GM19452 (cell line): ENCODE measurements around the gene PDE2A.

Experiments
- ATAC-seq: cut with Tn5 transposase; IDR thresholded peaks from one replicate; pipeline ENCODE4 v1.9.1; 2021; ENCODE audit not compliant: unreplicated experiment

The PDE2A gene

DNA sequence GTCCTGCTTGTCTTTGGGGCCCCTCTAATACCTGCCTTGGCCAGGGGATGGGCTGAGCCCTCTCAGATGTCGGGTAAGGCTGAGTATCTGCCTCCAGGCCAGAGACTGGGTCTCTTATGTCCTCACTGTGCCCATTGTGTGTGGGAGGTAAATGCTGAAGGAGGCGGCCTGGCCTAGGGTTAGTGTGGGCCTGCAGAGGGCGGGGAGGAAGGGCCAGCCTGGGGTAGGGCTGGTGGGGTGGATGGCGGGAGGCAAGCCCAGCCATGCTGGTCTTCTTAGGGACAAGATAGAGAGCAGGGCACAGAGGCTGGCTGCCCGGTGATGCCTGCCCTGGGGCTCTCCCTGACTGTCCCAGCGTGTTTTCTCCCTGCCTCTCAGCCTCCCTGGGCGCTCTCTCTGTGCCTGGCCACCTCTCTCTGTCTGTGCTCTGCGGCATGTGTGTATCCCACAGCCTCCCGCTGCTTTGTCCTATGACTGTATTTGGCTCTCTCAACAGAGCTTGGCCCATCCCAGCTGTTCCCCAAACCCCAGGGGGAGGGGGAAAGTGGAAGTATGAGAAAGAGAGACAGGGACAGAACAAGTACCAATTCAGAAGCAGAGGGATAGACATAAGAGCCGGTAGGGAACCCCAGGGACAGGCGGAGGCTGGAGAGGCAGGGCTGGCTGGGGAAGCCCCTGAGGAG lies 57.0 kb downstream of the PDE2A start:
- ATAC-seq: no peak

DNA sequence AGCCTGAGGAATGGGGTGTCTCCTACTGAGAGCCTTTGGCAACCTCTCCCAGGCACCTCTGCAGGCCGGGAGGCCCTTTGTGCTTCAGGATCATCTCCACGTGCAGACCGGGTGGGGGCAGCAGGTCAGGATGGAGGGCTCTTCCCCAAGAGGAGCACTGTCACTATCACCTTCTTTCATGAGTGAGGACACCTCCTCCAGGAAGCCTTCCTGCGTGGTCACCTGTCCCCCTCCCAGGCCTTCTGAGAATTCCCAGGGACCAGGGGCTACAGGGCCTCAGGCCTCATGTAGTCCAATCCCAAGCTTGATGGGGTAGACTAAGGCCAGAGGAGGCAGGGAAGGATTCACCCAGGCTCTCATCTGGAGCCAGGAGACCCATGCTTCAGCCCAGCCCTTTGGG lies 57.6 kb downstream of the PDE2A start:
- no peak for ATAC-seq

DNA sequence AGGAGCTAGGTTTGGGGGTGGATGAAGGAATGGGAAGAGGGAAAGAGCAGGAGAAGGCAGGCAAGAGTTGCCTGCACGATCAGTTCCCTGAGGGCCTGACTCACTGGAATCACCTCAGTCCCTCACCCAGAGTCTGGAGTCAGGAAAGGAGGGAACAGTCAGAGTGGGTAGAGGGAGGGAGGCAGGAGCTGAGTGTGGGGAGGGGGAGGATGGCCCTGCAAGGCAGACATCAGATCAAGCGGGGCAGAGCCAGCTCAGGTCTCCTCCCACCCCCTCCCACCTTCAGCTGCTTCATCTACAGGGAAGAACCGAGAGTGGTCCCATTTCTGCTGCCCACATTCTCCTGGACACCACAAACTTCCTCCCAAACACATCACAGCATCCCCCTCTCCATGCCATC lies 58.9 kb downstream of the PDE2A start:
- no peak for ATAC-seq

DNA sequence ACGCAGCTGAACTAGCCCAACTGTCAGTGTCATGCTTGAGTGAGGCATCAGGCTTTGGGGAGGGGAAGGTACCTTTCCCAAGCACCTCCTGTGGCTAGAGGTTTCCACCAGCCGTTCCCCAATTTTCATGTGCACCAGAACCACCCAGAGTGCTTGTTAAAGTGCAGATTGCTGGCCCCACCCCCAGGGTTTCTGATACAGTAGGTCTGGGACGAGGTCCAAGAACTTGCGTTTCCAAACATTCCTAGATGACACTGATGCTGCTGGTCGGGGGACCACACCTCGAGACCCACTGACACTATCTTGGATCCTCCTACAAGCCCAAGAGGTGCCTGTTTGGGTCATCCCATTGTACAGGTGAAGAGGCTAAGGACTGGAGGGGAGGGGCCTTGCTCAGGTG lies 59.8 kb downstream of the PDE2A start:
- ATAC-seq: no peak

DNA sequence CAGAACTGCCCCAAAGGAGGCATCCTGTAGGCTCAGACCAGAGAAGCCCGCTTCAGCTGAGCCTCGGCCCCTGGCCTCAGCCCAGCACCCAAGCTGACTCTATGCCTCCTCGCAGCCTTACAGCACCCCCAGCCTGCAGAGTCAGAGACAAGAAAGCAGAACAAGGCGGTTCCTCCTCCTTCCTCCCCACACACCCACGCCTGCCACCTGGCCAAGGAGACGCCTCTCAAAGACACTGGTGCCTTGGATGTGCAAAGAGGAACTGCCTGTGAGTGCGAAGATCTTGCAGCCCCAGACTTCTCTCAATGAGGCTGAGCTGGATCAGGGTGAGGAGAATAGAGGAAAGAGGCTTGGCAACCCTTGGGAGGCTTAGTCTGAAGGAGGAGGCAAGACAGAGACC lies 60.2 kb downstream of the PDE2A start:
- peak; percentile 69 for ATAC-seq

DNA sequence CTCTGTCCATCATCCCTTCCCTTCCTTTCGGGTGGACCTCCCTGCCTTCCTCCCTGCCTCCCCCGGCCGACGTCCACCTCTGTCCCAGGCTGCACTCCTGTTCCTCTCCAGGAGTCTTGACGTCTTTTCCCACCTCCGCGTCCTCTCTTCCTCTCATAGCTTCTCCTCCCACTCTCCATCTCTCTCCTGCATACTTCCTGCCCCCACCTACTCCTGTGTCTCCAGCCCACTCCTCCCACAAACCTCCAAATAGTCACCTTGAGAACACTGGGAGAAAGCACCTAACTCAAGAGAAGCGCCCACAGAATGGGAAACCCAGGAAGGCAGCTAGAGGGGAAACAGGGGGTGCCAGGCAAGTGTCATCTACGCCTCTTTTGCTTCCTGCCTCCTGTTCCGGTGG lies 60.8 kb downstream of the PDE2A start:
- no peak for ATAC-seq

DNA sequence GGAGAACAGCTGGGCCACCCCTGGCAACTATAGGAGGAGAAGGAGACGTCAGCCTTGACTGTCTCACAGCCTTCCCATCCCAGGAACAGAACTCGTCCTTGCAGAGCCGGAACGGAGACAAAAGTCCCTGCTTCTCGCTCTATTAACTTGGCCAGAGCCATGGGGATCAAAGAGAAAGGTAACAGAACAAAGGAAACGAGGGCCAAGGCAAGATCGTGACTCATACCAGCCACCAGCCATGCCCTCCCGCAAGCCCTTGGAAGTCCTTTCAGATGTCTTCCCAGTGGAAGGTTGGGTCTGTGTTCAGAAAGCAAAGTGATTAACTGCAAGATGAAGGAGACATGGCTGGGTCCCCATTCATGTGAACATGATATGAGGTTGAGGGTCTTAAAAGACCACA lies 64.7 kb downstream of the PDE2A start:
- no peak for ATAC-seq

DNA sequence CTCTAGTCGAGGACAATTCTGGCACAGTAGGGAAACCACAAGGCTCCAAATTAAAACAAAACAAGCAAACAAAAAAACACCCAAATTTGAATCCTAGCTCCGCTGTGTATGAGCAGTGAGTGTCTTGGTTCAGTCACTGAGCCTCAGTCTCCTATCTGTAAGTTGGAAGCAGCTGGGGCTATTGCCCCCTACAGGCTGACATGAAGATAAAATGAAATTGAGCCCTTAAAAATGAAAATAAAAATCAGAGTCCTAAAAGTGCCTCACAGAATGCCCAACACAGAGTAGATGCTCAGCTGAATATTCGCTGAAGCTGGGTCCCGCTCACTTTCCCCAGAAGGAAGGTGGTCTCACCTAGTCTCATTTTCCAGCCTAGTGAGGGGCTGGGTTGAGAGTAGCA lies 65.2 kb downstream of the PDE2A start:
- no peak for ATAC-seq

DNA sequence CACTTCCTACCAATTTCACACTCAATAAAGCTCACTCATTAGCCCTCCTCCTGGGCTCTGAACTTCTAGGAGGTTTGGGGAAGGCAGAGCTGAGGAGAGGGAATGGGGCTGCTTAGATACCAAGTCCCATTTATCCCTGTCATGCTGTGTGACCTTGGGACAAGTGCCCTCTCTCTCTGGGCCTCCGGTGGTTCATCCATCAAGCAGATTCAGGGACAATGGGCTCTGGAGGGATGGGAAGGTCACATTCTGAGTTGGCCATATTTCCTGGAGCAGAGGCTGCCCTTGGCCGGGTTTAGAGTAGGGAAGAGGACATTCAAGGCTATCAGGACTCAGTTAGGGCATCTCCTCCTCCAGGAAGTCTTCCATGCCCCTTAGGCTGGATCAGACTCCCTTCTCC lies 66.7 kb downstream of the PDE2A start:
- ATAC-seq: no peak

DNA sequence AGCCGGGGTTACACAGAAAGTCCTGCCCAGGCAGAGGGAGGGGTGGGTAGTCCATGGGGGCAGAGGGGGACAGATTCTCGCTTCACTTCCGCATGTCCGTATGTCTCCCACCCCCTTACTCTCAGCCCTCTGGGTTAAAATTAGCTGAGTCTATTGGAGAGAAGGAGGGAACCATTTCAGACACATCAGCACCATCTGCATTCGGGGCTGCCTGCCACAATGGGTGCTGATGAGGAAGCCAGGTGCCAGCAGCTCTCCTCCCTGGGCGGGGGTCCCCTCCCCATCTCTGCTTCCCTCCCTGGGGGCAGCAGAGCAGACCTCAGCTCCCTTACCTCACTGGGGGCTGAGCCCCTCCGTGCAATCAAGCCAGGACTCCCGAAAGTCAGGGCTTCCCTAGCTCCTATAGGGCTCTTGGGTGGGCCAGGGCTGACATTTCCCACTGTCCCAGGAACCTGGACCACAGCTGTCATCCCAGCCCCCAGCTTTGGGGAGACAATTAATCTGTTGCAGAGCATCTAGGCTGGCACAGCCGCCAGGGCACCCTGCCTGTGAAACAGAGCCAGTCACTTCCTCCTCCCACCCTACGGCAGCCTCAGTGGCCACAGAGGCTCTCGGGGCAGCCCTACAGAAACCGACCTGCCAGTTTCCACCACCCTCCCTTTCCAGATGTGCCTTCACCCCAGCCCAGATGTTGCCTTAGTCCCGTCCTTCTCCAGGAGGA lies 67.3 kb downstream of the PDE2A start:
- no peak for ATAC-seq

DNA sequence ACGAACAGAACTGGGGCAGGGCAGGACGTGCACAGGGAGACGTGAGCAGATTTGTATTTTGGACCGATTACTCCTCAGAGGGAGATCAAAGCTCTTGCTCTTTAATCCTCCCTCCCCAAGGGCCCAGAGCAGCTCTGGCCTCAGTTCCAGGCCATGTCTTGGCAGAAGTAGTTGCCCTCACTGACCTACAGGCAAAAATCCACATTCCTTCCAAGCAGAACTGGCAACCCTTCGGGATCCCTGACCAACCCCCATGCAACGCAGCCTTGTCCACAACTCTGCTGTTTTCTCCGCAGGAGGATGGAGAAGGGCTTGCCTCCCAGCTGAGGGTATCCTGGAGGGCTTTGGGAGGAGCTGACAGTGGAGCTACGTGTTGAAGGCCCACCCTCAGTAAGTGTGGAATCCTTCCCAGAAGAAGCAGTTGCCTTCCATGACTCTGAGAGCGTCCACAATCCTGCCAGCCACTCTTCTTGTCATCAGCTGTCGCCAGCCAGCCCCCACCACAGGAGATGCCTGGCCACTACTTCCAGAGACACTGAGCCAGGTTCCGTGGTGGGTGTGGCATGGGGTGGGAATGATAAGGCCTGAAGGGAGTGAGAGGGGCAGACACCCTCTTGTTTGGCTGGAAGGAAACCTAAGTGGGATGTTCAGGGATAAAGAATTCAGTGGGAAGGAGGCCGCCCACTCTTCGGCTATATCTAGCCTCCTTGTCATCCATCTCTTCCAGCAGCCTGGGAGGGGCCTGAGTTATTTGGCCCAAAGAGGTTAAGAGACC lies 68.1 kb downstream of the PDE2A start:
- ATAC-seq: no peak

DNA sequence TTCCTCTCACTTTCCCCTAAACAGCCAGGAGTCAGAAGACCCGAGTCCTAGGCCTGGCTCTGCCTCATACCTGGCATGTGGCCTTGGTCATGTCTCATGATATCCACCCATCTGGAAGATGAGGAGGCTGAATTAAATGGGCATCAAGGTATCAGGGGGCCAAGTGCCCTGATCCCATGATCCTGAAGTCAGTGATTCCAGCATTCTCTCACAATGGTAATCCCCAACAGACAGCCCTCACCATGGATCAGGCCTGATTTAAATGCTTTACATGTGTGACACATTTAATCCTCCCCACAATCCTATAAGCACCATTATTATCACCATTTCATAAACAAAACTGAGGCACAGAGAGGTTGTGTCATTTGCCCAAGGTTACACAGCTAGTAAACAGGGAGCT lies 70.0 kb downstream of the PDE2A start:
- ATAC-seq: no peak

DNA sequence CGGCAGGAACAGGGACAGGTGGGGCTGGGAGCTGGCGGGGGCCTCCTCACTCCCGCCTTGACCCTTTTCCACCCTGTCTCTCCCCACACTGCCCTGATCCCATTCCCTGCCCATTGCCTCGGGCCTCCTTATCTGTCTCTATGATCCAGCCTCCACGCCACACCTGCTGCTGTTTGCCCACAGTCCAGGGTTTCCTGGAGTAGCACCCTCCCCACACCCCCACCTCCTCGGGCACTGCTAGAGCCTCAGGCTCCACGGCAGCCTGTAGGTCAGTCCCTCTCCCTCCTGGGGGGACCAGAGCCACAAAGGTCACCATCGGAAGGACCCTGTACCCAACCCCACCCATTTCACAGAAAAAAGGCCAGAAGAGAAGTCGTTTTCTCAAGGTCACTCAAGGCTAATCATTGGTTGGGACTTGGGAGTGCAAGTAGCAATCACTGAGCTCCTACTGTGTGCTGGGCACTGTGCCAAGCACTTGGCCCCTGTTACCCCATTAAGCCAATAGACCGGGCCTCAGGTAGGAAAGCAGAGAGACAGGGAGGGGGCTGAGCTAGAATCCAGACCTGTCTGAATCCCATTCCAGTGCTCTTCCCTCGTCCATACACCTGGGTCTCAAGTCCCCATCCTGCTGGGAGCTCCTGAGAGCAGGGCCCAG lies 71.8 kb downstream of the PDE2A start:
- no peak for ATAC-seq

DNA sequence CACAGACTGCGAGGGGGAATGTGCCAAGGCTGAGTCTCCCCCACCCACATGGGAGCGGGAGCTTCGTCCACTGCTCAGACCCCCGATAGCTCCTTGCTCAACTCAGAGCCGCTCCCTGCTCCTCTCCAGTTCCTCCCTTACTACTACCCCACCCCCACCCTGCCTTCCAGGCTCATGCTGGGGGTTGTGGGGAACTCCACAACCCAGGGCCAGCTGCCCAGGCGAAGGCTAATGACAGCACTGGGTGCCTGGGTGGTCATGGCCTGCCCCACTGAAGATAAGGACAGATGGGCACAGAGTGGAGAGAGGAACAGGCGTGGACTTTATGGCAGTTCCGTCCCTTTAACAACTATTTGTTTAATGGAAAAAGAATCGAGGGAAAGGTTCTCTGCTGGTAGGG lies 73.7 kb downstream of the PDE2A start:
- no peak for ATAC-seq

DNA sequence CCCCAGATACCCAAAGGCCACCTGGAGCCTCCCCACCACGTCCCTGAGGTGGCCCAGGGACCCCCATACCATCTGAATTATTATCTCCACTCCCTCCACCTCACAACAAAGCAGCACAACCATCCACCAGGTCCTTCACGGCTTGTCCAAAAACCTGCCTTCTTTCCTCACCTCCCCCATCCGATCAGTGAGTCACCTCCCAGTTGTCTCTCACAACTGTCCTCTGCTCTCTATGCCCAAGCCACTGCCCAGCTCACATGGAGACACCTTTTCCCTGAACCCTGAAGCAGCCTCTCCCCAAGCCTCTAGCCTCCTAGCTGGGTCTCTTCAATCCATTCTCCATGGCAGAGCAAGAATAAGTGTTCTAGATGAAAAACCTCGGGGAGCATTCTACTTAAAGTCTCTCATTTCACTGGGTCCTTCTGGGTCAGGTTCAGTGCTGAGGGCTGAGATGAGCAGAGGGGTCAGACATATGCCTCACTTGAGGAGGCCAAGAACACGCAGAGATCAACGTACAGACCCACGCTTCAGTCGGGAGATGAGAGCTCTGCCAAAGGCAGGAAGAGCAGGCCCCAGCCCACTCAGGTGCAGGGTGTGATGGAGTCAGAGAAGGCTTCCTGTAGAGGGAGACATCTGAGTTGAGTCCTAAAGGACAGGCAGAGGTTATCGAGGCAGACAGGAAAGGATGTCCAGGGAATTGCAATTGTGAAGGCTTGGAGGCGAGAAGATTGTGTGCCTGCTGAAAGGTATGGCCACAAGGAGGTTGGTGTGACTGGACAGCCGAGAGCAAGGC lies 74.7 kb downstream of the PDE2A start:
- no peak for ATAC-seq

DNA sequence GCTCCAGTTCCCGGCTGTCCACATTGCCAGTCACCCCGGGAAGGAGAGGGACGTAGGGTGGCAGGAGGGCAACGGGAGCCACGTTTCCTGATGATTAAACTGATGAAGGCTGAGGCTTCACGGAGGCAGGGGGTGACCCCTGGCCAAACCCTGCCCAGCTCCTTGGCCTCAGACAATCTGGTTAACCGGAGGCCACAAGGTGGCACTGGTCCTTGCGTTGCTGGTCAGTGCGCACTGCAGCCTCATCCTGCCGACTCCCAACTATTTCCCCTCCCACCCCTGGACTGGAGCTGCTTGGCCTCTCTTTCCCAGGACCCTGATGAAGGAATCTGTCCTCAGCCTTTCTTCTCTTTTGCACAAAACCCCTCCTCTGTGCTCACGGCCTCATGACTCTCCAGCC lies 75.3 kb downstream of the PDE2A start:
- no peak for ATAC-seq

DNA sequence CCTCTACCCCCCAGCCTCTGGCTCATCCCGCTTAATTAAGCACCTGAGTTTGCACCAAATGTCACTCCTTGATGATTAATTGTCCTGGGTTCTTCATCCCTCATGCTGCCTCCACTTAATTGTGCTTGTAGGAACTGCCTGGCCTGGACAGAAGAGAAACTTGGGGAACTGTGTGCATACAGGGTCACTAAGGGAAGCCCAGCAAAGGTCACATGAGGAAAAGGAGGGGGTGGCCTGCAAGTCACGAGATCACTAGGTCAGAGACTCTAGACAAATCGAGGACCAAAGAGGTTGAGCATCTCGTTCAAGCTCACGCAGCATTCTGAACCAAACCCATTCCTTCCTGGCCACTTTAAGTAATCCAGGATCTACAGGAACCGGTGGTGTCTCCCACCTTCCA lies 75.8 kb downstream of the PDE2A start:
- no peak for ATAC-seq

DNA sequence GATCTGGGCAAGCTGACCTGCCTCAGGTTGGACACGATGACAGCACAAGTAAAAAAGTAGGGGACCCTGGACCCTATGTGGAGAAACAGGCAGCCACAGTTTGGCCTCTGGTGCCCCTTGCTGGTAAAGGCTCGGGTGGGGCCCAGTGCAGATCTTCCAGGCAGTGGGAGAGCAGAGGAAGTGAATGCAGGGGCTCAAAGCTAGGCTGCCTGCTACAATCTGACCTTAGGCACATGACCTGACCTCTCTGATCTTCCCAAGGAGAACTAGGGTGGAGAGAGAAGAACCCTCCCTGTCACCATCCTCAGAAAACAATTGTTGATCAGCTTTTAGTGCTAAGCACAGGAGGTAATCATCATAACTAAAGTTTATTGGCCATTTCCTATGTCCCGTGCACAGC lies 76.5 kb downstream of the PDE2A start:
- no peak for ATAC-seq

DNA sequence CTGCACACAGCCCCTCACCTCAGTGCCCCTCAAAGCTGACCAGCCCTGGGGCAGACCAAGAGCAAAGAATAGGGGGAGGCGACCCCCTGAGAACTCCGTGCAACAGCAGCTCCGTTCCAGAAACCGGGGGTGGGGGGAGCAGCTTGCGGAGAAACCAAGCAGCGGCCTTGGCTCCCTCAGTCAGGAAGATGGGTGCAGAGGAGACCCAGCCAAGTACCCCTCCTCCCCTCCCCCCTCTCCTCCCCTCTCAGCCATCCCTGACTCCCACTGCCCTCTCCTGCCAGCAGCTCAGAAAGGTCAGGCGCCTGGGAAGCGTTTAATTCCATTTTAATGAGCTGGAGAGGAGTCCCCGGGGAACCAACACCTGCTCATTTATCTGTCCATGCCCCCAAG lies 78.9 kb downstream of the PDE2A start:
- ATAC-seq: no peak

DNA sequence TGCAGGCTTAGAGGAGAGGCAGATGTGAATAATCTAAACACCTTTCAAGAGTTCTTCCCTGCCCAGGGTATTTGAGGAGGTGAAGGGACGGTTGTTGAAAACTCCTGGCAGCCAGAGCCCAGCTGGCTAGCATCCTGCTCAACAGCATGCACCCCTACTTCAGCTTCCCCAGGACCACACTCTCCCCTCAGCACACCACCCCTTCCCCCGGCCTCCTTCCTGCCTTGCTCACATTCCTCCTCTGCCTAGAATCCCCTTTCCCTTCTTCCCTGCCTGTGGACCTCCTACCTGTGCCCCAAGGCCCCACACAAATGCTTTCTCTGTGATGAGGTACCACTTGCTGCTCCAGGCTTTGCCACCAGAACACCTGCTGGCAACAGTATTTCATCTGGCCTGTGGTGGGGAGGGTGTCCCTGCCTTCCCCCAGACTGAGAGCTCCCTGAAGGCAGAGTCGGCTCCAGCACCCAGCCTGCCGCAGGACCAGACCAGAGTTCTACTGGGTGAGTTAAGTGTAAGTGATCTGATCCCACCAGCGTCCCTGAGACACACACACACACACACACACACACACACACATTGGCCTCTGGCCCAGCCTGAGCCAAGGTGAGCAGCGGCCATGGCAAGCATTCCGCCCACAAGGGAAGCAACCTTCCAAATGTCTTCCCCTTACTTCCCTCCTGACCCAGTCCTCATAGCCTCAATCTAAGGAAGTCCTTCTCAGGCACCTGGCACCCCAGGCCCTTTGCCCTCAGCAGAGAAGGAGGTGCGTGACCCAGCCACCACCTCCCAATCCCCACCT lies 79.5 kb downstream of the PDE2A start:
- no peak for ATAC-seq
